ENCODE data around the gene IFIT1B. TPM values are rescaled to one million over a fixed set of nuclear protein-coding genes. Genes with fewer than 3 reads are reported as not detected.
"Not testable (repeated sequence)": the region's sequence is repeated elsewhere in the genome, so short reads cannot be mapped to it uniquely, and the experiment has no call there.

IFIT1B gene
- total and polyA plus RNA-seq, 11 donors: 0.24 to 0.25 TPM; not detected in 9

DNA sequence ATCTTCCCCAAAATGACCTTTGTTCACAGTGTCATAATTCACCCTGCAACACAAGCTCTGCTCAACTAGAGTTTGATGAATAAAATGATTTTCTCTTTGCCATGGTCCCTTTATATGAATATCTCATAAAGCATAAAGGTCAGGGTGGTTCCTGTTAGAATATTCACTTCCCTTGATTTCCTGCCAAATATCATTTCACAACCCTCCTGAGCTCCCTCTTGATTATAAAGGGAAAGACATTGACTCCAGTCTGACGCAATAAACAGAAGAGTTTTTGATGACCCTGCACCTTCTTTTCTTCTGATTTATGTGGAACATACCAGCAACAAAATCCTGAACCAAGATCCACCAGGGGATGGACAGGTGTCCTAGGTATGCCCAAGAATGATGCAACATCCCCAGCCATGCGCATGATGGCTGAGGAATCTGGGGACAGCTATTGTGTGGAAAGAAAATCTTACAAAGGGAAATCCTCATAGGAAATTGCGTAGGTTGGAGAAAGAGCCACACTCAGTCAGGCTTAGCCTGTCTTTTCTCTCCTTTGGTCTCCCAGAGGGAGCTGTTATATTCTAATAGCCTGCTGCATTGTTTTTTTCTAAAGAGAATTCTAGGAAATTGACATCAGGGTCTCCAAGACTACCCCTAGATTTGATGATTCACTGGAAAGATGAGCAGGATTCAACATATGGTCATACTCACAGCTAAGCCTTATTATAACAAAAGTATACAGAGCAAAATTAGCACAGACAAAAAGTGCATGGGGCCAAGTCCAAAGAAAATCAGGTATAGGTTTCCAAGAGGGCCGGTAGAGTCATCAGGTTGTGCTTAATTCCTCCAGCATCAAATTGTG lies 31.2 kb upstream of the IFIT1B start:
- Histone ChIP-seq H3K36me3 (peaks cover 0 to 7% (median 0%) of the 10 kb centered on the region in 9 donors), H3K27ac (peak overlapping the region in 11 of 12 donors; percentile 17 to 86 (median 67)), H3K27me3 (no peaks in the 10 kb centered on the region), H3K4me1 (peaks cover 3 to 75% (median 56%) of the 10 kb centered on the region in 12 donors), H3K4me3 (no peak overlapping the region), H3K9me3 (no peaks in the 10 kb centered on the region)
- WGBS, 4 donors: 52 to 63% (median 60%) methylated on average over 4 of the region's 4 CpGs
- TF ChIP-seq, protein P1, sequence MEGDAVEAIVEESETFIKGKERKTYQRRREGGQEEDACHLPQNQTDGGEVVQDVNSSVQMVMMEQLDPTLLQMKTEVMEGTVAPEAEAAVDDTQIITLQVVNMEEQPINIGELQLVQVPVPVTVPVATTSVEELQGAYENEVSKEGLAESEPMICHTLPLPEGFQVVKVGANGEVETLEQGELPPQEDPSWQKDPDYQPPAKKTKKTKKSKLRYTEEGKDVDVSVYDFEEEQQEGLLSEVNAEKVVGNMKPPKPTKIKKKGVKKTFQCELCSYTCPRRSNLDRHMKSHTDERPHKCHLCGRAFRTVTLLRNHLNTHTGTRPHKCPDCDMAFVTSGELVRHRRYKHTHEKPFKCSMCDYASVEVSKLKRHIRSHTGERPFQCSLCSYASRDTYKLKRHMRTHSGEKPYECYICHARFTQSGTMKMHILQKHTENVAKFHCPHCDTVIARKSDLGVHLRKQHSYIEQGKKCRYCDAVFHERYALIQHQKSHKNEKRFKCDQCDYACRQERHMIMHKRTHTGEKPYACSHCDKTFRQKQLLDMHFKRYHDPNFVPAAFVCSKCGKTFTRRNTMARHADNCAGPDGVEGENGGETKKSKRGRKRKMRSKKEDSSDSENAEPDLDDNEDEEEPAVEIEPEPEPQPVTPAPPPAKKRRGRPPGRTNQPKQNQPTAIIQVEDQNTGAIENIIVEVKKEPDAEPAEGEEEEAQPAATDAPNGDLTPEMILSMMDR (IDR thresholded peaks at IDR 0.05): no peak
- TF ChIP-seq POLR2A (IDR thresholded peaks at IDR 0.05): no peak
- DNase-seq (peak in 1 of 5 donors; percentile 35), ATAC-seq (peak in 3 of 4 donors; percentile 35 to 82 (median 70))
- intact Hi-C loops (cut with DNase I): no loop called here

DNA sequence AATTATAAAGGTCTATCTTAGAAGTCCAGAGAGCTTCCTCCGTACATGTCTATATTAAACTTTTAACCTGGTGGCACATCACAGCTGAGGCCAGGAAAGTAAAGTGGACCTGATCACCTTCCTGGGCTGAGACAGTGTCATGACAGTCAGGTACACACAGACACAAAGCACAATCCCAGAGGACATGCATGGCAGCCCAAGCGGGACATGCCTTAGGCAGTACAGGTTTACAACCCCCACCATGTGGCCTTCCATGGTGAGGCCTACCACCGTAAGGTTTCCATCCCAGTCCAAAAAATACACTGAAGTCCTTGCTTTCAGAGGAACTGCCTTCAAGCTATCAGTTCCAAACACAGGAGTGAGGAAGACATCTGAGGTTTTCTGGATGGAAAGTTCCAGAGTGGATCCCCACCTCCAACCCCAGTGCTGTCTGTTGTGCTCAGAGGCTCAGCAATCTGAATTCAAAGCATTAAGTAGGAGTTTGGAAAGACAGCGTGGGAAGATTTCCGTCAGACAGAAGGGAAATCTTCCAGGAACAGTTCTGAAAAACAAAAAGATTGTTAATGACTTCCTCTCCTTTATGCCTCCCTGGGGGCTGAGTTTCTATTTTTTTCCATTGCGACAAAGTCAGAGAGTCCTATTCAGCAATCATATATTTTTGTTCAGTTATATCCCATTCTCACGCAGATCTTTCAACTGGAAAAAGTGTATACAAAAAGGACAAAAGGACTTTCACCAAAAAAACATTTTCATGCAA lies 30.0 kb upstream of the IFIT1B start:
- Histone ChIP-seq H3K4me1 (peaks cover 3 to 76% (median 58%) of the 10 kb centered on the region in 12 donors), H3K9me3 (no peaks in the 10 kb centered on the region), H3K36me3 (no peaks in the 10 kb centered on the region), H3K27me3 (no peaks in the 10 kb centered on the region), H3K4me3 (no peak overlapping the region), H3K27ac (peak overlapping the region; percentile 38 to 86 (median 66))
- DNase-seq (peak in 2 of 5 donors; percentile 50 to 64), ATAC-seq (peak in 2 of 4 donors; percentile 48 to 57)
- TF ChIP-seq, protein P1 (IDR thresholded peaks at IDR 0.05): no peak
- WGBS, 4 donors: 42 to 66% (median 53%) methylated on average over 7 of the region's 7 CpGs
- intact Hi-C loops (cut with DNase I): no loop called here

DNA sequence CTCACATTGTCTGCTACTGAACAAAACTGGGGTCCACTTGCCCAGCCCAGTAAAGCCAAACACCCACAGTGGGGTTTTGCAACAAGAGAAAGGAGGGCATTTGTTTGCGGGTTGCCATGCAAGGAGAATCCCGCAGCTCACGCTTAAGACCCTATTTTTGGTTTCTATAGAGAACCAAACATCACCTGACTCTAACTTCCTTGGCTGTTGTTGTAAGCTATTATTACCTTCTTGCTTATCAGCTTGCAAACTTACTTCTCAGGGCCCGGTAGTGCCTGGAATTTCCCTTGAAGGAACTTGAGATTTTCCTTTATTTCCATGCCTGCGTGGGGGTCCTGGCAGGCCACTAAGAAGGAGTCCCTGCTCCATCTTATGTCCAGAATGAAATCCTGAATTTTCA lies 29.4 kb upstream of the IFIT1B start:
- ATAC-seq: no peak
- Histone ChIP-seq H3K4me1 (peaks cover 3 to 78% (median 56%) of the 10 kb centered on the region in 12 donors), H3K4me3 (no peak overlapping the region), H3K27ac (peak overlapping the region; percentile 27 to 86 (median 60)), H3K9me3 (peaks cover 0 to 1% (median 0%) of the 10 kb centered on the region in 12 donors), H3K36me3 (no peaks in the 10 kb centered on the region), H3K27me3 (no peaks in the 10 kb centered on the region)
- DNase-seq: no peak
- intact Hi-C loops (cut with DNase I): no loop called here
- no peak for TF ChIP-seq POLR2A (IDR thresholded peaks at IDR 0.05)
- TF ChIP-seq, protein P1 (IDR thresholded peaks at IDR 0.05): no peak
- 27 to 39% (median 31%) methylated on average over 5 of the region's 5 CpGs for WGBS, 4 donors

DNA sequence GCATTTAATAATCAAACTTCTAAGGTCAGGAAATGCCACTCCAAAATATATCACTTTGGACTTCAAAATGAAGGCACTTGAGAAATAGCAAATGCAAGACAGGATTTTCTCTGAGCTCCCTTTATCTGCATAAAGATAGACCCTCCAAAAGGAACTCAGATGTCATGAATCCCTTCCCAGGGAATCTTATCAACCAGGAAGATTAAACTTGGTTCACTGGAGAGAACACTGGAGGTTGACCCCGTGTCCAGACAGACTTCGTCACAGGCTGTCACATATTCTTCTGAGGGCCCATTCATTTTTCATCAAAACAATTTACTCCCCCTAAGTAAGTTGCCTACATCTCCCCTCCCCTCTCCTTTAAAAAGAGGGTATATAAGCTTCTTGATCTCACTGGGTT lies 28.9 kb upstream of the IFIT1B start:
- ATAC-seq (no peak), DNase-seq (no peak)
- Histone ChIP-seq H3K27me3 (no peaks in the 10 kb centered on the region), H3K9me3 (peaks cover 0 to 6% (median 0%) of the 10 kb centered on the region in 12 donors), H3K36me3 (no peaks in the 10 kb centered on the region), H3K4me1 (peaks cover 3 to 78% (median 56%) of the 10 kb centered on the region in 12 donors), H3K27ac (peak overlapping the region in 11 of 12 donors; percentile 27 to 86 (median 53)), H3K4me3 (no peak overlapping the region)
- 61 to 72% (median 68%) methylated on average over 2 of the region's 2 CpGs for WGBS, 4 donors
- intact Hi-C loops (cut with DNase I): no loop called here
- TF ChIP-seq POLR2A (IDR thresholded peaks at IDR 0.05): no peak
- TF ChIP-seq, protein P1 (IDR thresholded peaks at IDR 0.05): no peak

DNA sequence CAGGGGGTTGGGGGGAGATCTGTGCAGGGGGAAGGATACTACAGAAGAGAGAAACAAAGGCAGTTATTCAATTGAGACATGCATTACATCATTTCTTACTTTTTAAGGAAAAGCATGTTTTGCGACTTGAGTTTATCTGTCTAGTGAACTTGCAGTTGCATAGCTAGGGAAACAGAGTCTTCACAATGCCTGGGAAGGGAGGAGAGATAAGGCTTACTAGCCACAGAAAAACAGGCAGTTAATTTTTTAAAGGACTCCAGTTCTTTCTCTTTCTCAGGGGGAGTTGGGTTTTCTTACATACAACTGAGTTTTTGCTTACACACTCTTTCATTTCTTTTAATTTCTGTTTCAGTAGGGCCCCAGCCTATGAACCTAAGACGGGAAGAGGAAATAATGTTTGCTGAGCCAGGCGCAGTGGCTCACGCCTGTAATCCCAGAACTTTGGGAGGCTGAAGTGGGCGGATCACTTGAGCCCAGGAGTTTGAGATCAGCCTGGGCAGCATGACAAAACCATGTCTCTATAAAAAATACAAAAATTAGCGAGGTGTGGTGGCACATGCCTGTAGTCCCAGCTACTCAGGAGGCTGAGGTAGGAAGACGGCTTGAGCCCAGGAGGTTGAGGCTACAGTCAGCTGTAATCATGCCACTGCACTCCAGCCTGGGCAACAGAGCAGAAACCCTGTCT lies 27.1 kb upstream of the IFIT1B start:
- H3K9me3 ChIP-seq; intact Hi-C loops (cut with DNase I); H3K27me3 ChIP-seq; H3K36me3 ChIP-seq: not testable (repeated sequence)
- 45 to 53% (median 47%) methylated on average over 7 of the region's 7 CpGs for WGBS, 4 donors
- Histone ChIP-seq H3K4me3 (peak overlapping the region in 1 of 12 donors; percentile 9), H3K27ac (peak overlapping the region; percentile 57 to 93 (median 78)), H3K4me1 (peaks cover 3 to 72% (median 56%) of the 10 kb centered on the region in 12 donors)
- DNase-seq: peak in 3 of 5 donors; percentile 28 to 62 (median 40)
- peak in 3 of 4 donors; percentile 29 to 52 (median 49) for ATAC-seq

Data from heart left ventricle (tissue), 16 donors.